Trophoblast cell (in vitro differentiated cells and primary cell): ENCODE measurements around the gene ST6GALNAC3.
"Not testable (repeated sequence)": the region's sequence is repeated elsewhere in the genome, so short reads cannot be mapped to it uniquely, and the experiment has no call there.

Experiments used
- DNase-seq, 2 donors: peaks; one replicate each; pipeline ENCODE4 v3.0.0-alpha.2; 2016
- H2AFZ ChIP-seq: 2 replicates; pipeline ENCODE4 v1.6.1; 2013; ENCODE audit warnings: low read length, moderate library complexity, mild to moderate bottlenecking; ENCODE audit not compliant: insufficient read depth, poor library complexity
- H2AK5ac ChIP-seq: 2 replicates; pipeline ENCODE4 v1.6.1; 2013; ENCODE audit warnings: mild to moderate bottlenecking, low read length
- H2BK120ac ChIP-seq: 2 replicates; pipeline ENCODE4 v1.6.1; 2013; ENCODE audit warnings: low read length, mild to moderate bottlenecking, moderate library complexity; ENCODE audit not compliant: insufficient read depth, poor library complexity
- H2BK12ac ChIP-seq: 2 replicates; pipeline ENCODE4 v1.6.1; 2013; ENCODE audit warnings: mild to moderate bottlenecking, low read length, moderate library complexity
- H2BK5ac ChIP-seq: 2 replicates; pipeline ENCODE4 v1.6.1; 2013; ENCODE audit warnings: low read length, low read depth, moderate library complexity, mild to moderate bottlenecking; ENCODE audit not compliant: poor library complexity
- H3K14ac ChIP-seq: 2 replicates; pipeline ENCODE4 v1.6.1; 2013; ENCODE audit warnings: mild to moderate bottlenecking, low read length
- H3K18ac ChIP-seq: 2 replicates; pipeline ENCODE4 v1.6.1; 2013; ENCODE audit warnings: mild to moderate bottlenecking, low read length
- H3K23ac ChIP-seq: 2 replicates; pipeline ENCODE4 v1.6.1; 2013; ENCODE audit warnings: low read length
- H3K27ac ChIP-seq: 2 replicates; pipeline ENCODE4 v1.5.1; 2013; ENCODE audit warnings: low read depth, mild to moderate bottlenecking, inconsistent platforms, low read length, moderate library complexity
- H3K27me3 ChIP-seq: 2 replicates; pipeline ENCODE4 v1.6.1; 2013; ENCODE audit warnings: inconsistent platforms, mild to moderate bottlenecking, low read length, moderate library complexity; ENCODE audit not compliant: insufficient read depth
- H3K36me3 ChIP-seq, 2 experiments: 1 replicate in 1 of 2; 2 replicates in 1 of 2; pipeline ENCODE4 v1.6.1; 2013; ENCODE audit warnings: low read length in 2 of 2, mild to moderate bottlenecking in 2 of 2, moderate library complexity in 1 of 2; ENCODE audit not compliant: insufficient read depth in 2 of 2, control insufficient read depth in 1 of 2
- H3K4ac ChIP-seq: 2 replicates; pipeline ENCODE4 v1.6.1; 2013; ENCODE audit warnings: low read depth, mild to moderate bottlenecking, low read length, moderate library complexity
- H3K4me1 ChIP-seq, 2 experiments: 1 replicate in 1 of 2; 2 replicates in 1 of 2; pipeline ENCODE4 v1.6.1; 2013; ENCODE audit warnings: low read length in 2 of 2, mild to moderate bottlenecking in 2 of 2, moderate library complexity in 1 of 2; ENCODE audit not compliant: insufficient read depth in 2 of 2, control insufficient read depth in 1 of 2
- H3K4me2 ChIP-seq: 2 replicates; pipeline ENCODE4 v1.6.1; 2013; ENCODE audit warnings: inconsistent platforms, mild to moderate bottlenecking, low read length, moderate library complexity
- H3K4me3 ChIP-seq: 2 replicates; pipeline ENCODE4 v1.5.1; 2013; ENCODE audit warnings: mild to moderate bottlenecking, low read depth, low read length, inconsistent platforms
- H3K79me1 ChIP-seq: one replicate; pipeline ENCODE4 v1.6.1; 2013; ENCODE audit warnings: low read length
- H3K79me2 ChIP-seq: 2 replicates; pipeline ENCODE4 v1.6.1; 2013; ENCODE audit warnings: low read length, mild to moderate bottlenecking; ENCODE audit not compliant: control insufficient read depth, insufficient read depth, poor library complexity
- H3K9ac ChIP-seq: 2 replicates; pipeline ENCODE4 v1.6.1; 2013; ENCODE audit warnings: mild to moderate bottlenecking, low read length
- H3K9me3 ChIP-seq: 2 replicates; pipeline ENCODE4 v1.6.1; 2013; ENCODE audit warnings: low read depth, mild to moderate bottlenecking, control low read depth, inconsistent platforms, low read length; ENCODE audit not compliant: insufficient read depth
- H4K12ac ChIP-seq: 2 replicates; pipeline ENCODE4 v1.6.1; 2013; ENCODE audit warnings: low read depth, mild to moderate bottlenecking, low read length, moderate library complexity
- H4K8ac ChIP-seq: 2 replicates; pipeline ENCODE4 v1.6.1; 2013; ENCODE audit warnings: low read depth, mild to moderate bottlenecking, low read length, moderate library complexity
- H4K91ac ChIP-seq: one replicate; pipeline ENCODE4 v1.6.1; 2013; ENCODE audit warnings: low read depth, mild to moderate bottlenecking, low read length, moderate library complexity
- WGBS: extraction: QIAGEN DNeasy Blood & Tissue Kit; methylation state at CpG from one replicate; pipeline ENCODE4 v1.1.7; 2013; ENCODE audit warnings: missing lambda C conversion rate; ENCODE audit not compliant: insufficient read length, insufficient coverage; ENCODE audit errors: extremely low coverage; 5-methylcytosine and 5-hydroxymethylcytosine counted together

The ST6GALNAC3 gene

DNA sequence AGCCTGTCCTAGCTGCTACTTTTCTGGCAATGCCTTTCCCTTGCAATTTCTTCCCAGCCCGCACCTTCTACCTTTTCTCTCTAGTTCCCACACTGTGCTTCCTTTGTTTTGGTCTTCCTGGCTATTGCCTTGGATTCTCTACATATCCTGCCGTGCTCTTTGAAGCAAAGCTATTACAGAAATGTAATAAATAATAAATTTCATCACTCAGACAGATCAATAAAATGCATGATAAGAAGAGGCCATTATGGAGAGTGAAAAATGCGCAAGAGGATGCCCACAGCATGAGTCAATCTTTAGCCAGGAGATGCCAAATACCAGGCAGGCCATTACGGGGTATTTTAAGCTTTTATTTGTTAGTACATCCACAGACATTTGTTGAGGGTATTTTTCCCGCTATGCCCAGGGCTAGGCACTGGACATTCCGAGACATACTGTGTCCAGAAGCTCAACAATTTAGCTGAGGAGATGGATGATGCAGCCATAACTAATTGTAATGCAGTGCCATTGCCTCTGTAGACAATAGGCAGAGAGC is 163.6 kb downstream of the ST6GALNAC3 start:
- H3K27ac ChIP-seq = no peak overlapping the region
- no peaks in the 10 kb centered on the region for H3K27me3 ChIP-seq
- peaks cover 3 to 6% of the 10 kb centered on the region in 2 experiments for H3K4me1 ChIP-seq
- no peak overlapping the region for H2AFZ ChIP-seq
- no peak overlapping the region for H3K4me3 ChIP-seq
- H2AK5ac ChIP-seq = no peak overlapping the region
- H3K79me2 ChIP-seq = no peaks in the 10 kb centered on the region
- no peaks in the 10 kb centered on the region for H3K36me3 ChIP-seq
- H3K9ac ChIP-seq = no peak overlapping the region
- H3K9me3 ChIP-seq = no peaks in the 10 kb centered on the region
- no peaks in the 10 kb centered on the region for H3K79me1 ChIP-seq
- no peak overlapping the region for H3K14ac ChIP-seq
- peak; percentile 4 to 28 for DNase-seq
- H2BK12ac ChIP-seq = no peak overlapping the region
- no peak overlapping the region for H2BK120ac ChIP-seq
- H3K23ac ChIP-seq = no peak overlapping the region
- no peak overlapping the region for H3K4me2 ChIP-seq
- no CpG with 5 or more reads among the region's 6 CpGs for WGBS
- no peak overlapping the region for H4K12ac ChIP-seq
- H4K91ac ChIP-seq = no peak overlapping the region
- no peak overlapping the region for H4K8ac ChIP-seq
- H3K4ac ChIP-seq = no peak overlapping the region
- H3K18ac ChIP-seq = no peak overlapping the region
- H2BK5ac ChIP-seq = no peak overlapping the region

DNA sequence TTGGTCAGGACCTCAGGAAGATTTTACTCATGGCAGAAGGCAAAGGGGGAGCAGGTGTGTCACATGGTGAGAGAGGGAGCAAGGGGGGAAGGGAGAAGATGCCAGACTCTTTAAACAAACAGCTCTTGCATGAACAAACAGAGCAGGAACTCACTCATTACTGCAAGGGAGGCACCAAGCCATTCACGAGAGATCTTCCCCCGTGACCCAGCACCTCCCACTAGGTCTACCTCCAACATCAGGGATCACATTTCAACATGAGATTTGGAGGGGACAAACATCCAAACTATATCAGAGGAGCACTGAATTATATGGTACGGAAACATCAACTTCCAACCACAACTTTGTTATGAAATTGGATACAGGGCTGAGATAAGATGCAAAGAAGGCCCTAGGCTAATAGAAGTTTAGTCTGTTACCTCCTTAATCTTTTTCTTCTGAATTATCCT is 164.9 kb downstream of the ST6GALNAC3 start:
- Histone ChIP-seq H3K79me2 (no peaks in the 10 kb centered on the region), H3K23ac (no peak overlapping the region), H2AK5ac (no peak overlapping the region), H3K4ac (no peak overlapping the region), H4K12ac (no peak overlapping the region), H3K4me1 (peaks cover 3 to 6% of the 10 kb centered on the region in 2 experiments), H3K4me2 (no peak overlapping the region), H3K9ac (no peak overlapping the region), H3K14ac (no peak overlapping the region), H4K8ac (no peak overlapping the region), H3K9me3 (no peaks in the 10 kb centered on the region), H3K36me3 (no peaks in the 10 kb centered on the region), H3K27me3 (no peaks in the 10 kb centered on the region), H2BK5ac (no peak overlapping the region), H3K79me1 (no peaks in the 10 kb centered on the region), H2BK120ac (no peak overlapping the region), H2BK12ac (no peak overlapping the region), H3K18ac (no peak overlapping the region), H3K27ac (no peak overlapping the region), H2AFZ (no peak overlapping the region), H4K91ac (no peak overlapping the region), H3K4me3 (no peak overlapping the region)
- DNase-seq = no peak
- WGBS = no CpG with 5 or more reads among the region's 3 CpGs

DNA sequence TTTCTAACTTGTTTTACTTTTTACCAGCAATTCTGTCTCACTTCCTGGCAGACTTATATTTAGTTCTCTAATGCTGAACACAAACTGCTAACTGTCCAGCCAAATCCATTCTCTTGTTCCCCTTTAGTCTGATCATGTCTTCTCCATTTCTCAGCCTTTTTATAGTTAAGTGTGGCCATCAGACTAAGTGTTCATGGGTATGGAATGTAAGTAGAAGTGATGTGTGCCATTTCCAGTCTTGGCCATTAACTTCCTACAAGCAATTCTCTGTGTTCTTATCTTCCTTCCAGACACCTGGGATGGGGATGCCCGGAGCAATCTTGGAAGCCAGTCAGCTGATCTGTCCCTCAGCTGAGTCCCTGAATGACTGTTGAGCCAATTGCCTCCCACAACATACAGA is 165.8 kb downstream of the ST6GALNAC3 start:
- Histone ChIP-seq H2BK12ac (no peak overlapping the region), H2AK5ac (no peak overlapping the region), H3K36me3 (no peaks in the 10 kb centered on the region), H3K9me3 (no peaks in the 10 kb centered on the region), H4K8ac (no peak overlapping the region), H3K9ac (no peak overlapping the region), H3K23ac (no peak overlapping the region), H3K4me3 (no peak overlapping the region), H2AFZ (no peak overlapping the region), H4K91ac (no peak overlapping the region), H4K12ac (no peak overlapping the region), H3K27ac (no peak overlapping the region), H3K4me1 (peaks cover 3 to 6% of the 10 kb centered on the region in 2 experiments), H3K4me2 (no peak overlapping the region), H2BK120ac (no peak overlapping the region), H3K79me1 (no peaks in the 10 kb centered on the region), H3K79me2 (no peaks in the 10 kb centered on the region), H3K14ac (no peak overlapping the region), H3K27me3 (no peaks in the 10 kb centered on the region), H3K18ac (no peak overlapping the region), H3K4ac (no peak overlapping the region), H2BK5ac (no peak overlapping the region)
- DNase-seq = peak; percentile 8 to 23
- WGBS = no CpG with 5 or more reads among the region's 1 CpG

DNA sequence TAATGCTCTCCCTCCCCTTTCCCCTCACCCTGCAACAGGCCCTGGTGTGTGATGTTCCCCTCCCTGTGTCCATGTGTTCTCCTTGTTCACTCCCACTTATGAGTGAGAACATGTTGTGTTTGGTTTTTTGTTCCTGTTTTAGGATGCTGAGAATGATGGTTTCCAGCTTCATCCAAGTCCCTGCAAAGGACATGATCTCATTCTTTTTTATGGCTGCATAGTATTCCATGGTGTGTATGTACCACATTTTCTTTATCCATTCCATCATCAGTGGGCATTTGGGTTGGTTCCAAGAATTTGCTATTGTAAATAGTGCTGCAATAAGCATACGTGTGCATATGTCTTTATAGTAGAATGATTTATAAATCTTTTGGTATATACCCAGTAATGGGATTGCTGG is 168.0 kb downstream of the ST6GALNAC3 start:
- H4K91ac ChIP-seq, H4K12ac ChIP-seq, H3K23ac ChIP-seq, H2BK5ac ChIP-seq, H2BK12ac ChIP-seq, H2AFZ ChIP-seq, H3K36me3 ChIP-seq, H3K9ac ChIP-seq, H3K18ac ChIP-seq, H4K8ac ChIP-seq, H3K27me3 ChIP-seq, H3K9me3 ChIP-seq, H2BK120ac ChIP-seq, H2AK5ac ChIP-seq, H3K4ac ChIP-seq, H3K79me1 ChIP-seq, H3K27ac ChIP-seq, H3K79me2 ChIP-seq, H3K14ac ChIP-seq, DNase-seq, H3K4me3 ChIP-seq, H3K4me2 ChIP-seq: not testable (repeated sequence)
- WGBS = no CpG with 5 or more reads among the region's 1 CpG
- H3K4me1 ChIP-seq = peaks cover 8 to 12% of the 10 kb centered on the region in 2 experiments
